HCT116 (cell line): ENCODE results near the gene USF2. TPM values are rescaled to one million over a fixed set of nuclear protein-coding genes. Genes with fewer than 3 reads are reported as not detected.
A peak's percentile ranks its signal among the peaks of the same experiment; 100 is the strongest.

Experiments used
- ATAC-seq: fragments of 200-7000 bp; cut with Tn5 transposase; 2 replicates; pipeline ENCODE4 v1.9.1; 2020; ENCODE audit warnings: mild to moderate bottlenecking, moderate library complexity
- BruUV-seq: library from RNA; stranded (reverse); fragments of 400-500 nt; replicated peaks from 2 replicates; lab custom pipeline; 2021; lab: Mats Ljungman, UMichigan
- CTCF ChIA-PET: fragments of 300-600 bp; sonication (Branson Sonifier 250); formaldehyde crosslinking; loops from one replicate; lab custom pipeline; 2021; ENCODE audit warnings: antibody characterized with exemption; lab: Charles Lee
- POLR2A ChIA-PET: fragments of 300-600, 350-600 bp; sonication (Branson Sonifier 250); formaldehyde crosslinking; loops from one replicate; lab custom pipeline; 2021; ENCODE audit warnings: antibody characterized with exemption; lab: Charles Lee
- RAD21 ChIA-PET, 2 experiments: fragments of 300-600 bp; sonication (Branson Sonifier 250); formaldehyde crosslinking; loops; one replicate each; lab custom pipeline; 2023; ENCODE audit warnings: low total read pairs in 2 of 2; ENCODE audit not compliant: uncharacterized antibody in 2 of 2, unreplicated experiment in 2 of 2, low non-redundant PET in 1 of 2; lab: Charles Lee
- DNase-seq: peaks from one replicate; pipeline ENCODE4 v3.0.0-alpha.2; 2010; ENCODE audit warnings: low read depth, low spot score
- H2AFZ ChIP-seq: fragments of 200-600 bp; shearing (Covaris generic), sonication (generic); 2 replicates; pipeline ENCODE4 v1.6.1; 2017; ENCODE audit warnings: low read depth, mixed run types, mixed read lengths, antibody characterized with exemption, low read length; ENCODE audit not compliant: poor library complexity, severe bottlenecking
- H3K27ac ChIP-seq: 2 replicates; pipeline ENCODE4 v1.5.1; 2012; ENCODE audit warnings: low read depth, low read length
- H3K27me3 ChIP-seq: fragments of 200-600 bp; sonication (generic); 2 replicates; pipeline ENCODE4 v1.6.1; 2016; ENCODE audit warnings: mixed run types, low read length, mixed read lengths; ENCODE audit not compliant: insufficient read depth
- H3K36me3 ChIP-seq, 2 experiments: fragments of 200-500 bp in 1 of 2; fragments of 200-600 bp in 1 of 2; sonication (Bioruptor generic) in 1 of 2; sonication (generic) in 1 of 2; 2 replicates each; pipeline versions ENCODE4 v1.5.1 to v1.6.1; 2014 to 2016; ENCODE audit warnings: low read length in 2 of 2, inconsistent platforms in 1 of 2, mixed read lengths in 1 of 2, mixed run types in 1 of 2; ENCODE audit not compliant: insufficient read depth in 2 of 2, control insufficient read depth in 1 of 2
- H3K4me1 ChIP-seq, 2 experiments: fragments of 200-600 bp in 1 of 2; sonication (generic) in 1 of 2; 2 replicates each; pipeline versions ENCODE4 v1.5.1 to v1.6.1; 2012 to 2017; ENCODE audit warnings: low read length in 2 of 2, inconsistent platforms in 1 of 2, mild to moderate bottlenecking in 1 of 2, mixed read lengths in 1 of 2, mixed run types in 1 of 2, moderate library complexity in 1 of 2; ENCODE audit not compliant: insufficient read depth in 2 of 2, control insufficient read depth in 1 of 2
- H3K4me2 ChIP-seq: fragments of 200-600 bp; sonication (generic); 2 replicates; pipeline ENCODE4 v1.6.1; 2017; ENCODE audit warnings: mixed run types, low read length, mixed read lengths
- H3K4me3 ChIP-seq, 2 experiments: fragments of 200-600 bp in 1 of 2; sonication (generic) in 1 of 2; replicated peaks in 1 of 2; 2 replicates each; pipeline ENCODE4 v1.5.1; 2011 to 2016; ENCODE audit warnings: low read length in 2 of 2, control low read depth in 1 of 2, low read depth in 1 of 2, mild to moderate bottlenecking in 1 of 2, mixed read lengths in 1 of 2, mixed run types in 1 of 2
- H3K79me2 ChIP-seq: fragments of 200-600 bp; sonication (generic); 2 replicates; pipeline ENCODE4 v1.6.1; 2017; ENCODE audit warnings: mild to moderate bottlenecking, mixed run types, low read length, moderate library complexity, mixed read lengths; ENCODE audit not compliant: insufficient read depth
- H3K9ac ChIP-seq: fragments of 200-600 bp; sonication (generic); 2 replicates; pipeline ENCODE4 v1.6.1; 2016; ENCODE audit warnings: low read length, mixed read lengths
- H3K9me2 ChIP-seq: fragments of 200-600 bp; sonication (generic), shearing (Covaris generic); 2 replicates; pipeline ENCODE4 v1.6.1; 2017; ENCODE audit warnings: mixed run types, mild to moderate bottlenecking, moderate library complexity; ENCODE audit not compliant: insufficient read depth
- H3K9me3 ChIP-seq, 2 experiments: fragments of 200-500 bp in 1 of 2; fragments of 200-600 bp in 1 of 2; sonication (Bioruptor generic) in 1 of 2; sonication (generic) in 1 of 2; 2 replicates each; pipeline ENCODE4 v1.6.1; 2014 to 2017; ENCODE audit warnings: low read length in 2 of 2, mixed read lengths in 2 of 2, inconsistent platforms in 1 of 2, low read depth in 1 of 2, mild to moderate bottlenecking in 1 of 2, mixed run types in 1 of 2, moderate library complexity in 1 of 2; ENCODE audit not compliant: control insufficient read depth in 1 of 2, insufficient read depth in 1 of 2
- H4K20me1 ChIP-seq: fragments of 200-600 bp; sonication (generic), shearing (Covaris generic); 2 replicates; pipeline ENCODE4 v1.6.1; 2017; ENCODE audit warnings: mixed run types, mild to moderate bottlenecking, moderate library complexity; ENCODE audit not compliant: insufficient read depth
- ATF3 ChIP-seq: IDR thresholded peaks from 2 replicates; pipeline ENCODE4 v1.6.1; 2012
- JUND ChIP-seq: IDR thresholded peaks from 2 replicates; pipeline ENCODE4 v1.6.1; 2012
- ZFX ChIP-seq: fragments of 450-650 bp; IDR thresholded peaks from 2 replicates; pipeline ENCODE4 v1.6.1; 2017
- intact Hi-C: fragments of 100-400 bp; cut with micrococcal nuclease; formaldehyde crosslinking; loops from 2 replicates; pipeline ENCODE4 v1.10.0; 2022
- total RNA-seq: library from RNA; stranded (reverse); gene quantifications from one replicate; pipeline ENCODE4 v1.2.1, GENCODE V29; 2021; ENCODE audit not compliant: unreplicated experiment
- TF ChIP-seq, protein P1 (sequence below): IDR thresholded peaks from 2 replicates; pipeline ENCODE4 v1.6.1; 2012; ENCODE audit warnings: low read depth
- TF ChIP-seq, protein P2 (sequence below): IDR thresholded peaks from 2 replicates; pipeline ENCODE4 v1.6.1; 2012
- TF ChIP-seq, protein P3 (sequence below), 3 experiments: fragments of 200-600 bp in 1 of 3; sonication (generic) in 1 of 3; IDR thresholded peaks in 2 of 3; conservative IDR thresholded peaks in 1 of 3; 2 replicates each; pipeline ENCODE4 v1.5.1; 2012 to 2017; ENCODE audit warnings: low read depth in 2 of 3, low read length in 2 of 3, antibody characterized with exemption in 1 of 3, borderline replicate concordance in 1 of 3, control low read depth in 1 of 3, mild to moderate bottlenecking in 1 of 3, mixed read lengths in 1 of 3, mixed run types in 1 of 3, moderate library complexity in 1 of 3; ENCODE audit not compliant: insufficient read depth in 1 of 3

The USF2 gene
- total RNA-seq, 1 experiment from 2014 or later, result 98.4 TPM

DNA sequence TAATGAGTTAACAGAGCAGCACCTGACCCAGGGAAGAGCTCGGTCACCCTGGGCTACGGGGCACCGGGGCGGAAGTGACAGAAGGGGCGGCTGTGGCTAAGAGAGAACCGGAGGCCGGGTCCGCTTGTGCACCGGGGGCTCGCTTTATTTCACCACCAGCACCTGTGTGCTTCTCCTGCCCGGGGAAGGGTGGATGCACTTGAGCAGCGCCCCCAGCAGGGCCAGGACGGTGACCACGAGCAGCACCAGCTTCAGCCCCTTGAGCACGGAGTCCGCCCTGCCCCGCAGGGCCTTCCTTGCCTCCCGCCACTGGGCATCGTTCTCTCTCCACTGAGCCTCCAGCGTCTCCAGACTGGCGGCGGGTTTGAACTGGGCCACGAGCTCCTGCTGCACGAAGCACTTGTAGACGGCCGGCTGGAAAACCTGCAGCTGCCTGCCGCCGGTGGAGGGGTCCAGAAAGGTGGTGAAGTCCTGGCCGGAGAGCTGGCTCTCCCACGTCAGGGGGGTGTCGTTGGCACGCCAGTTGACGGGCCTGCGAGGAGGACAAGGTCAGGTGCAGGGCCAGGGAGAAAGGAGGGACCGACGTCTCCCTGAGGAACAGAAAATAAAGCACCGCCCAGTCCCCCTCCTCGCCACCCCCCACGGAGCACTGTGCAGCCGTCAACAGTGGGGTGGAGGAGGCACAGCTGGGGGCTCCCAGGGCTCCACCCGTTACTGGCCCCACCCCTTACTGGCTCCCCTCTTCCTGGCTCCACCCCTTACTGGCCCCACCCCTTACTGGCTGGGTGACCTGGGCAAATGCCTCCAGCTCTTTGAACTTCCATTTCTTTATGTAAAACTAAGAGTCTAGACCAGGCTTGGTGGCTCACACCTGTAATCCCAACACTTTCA lies 43.8 kb upstream of the USF2 start:
- ATAC-seq, result peak; percentile 77
- no peaks in the 10 kb centered on the region for H3K79me2 ChIP-seq
- H3K27me3 ChIP-seq, result no peaks in the 10 kb centered on the region
- peaks cover 6 to 10% of the 10 kb centered on the region in 2 experiments; a peak in 3 of 4 replicates for H3K4me1 ChIP-seq
- H3K9me2 ChIP-seq, result no peaks in the 10 kb centered on the region
- no peak overlapping the region for H3K27ac ChIP-seq
- no TSS peak for BruUV-seq
- peak overlapping the region; percentile 35 for H2AFZ ChIP-seq
- H3K4me2 ChIP-seq, result 0 out of 2 replicates have a peak overlapping the region, but pooled peaks have one; percentile 14
- intact Hi-C loops, result no loop called here
- CTCF ChIA-PET, result no interaction called here
- H4K20me1 ChIP-seq, result no peaks in the 10 kb centered on the region
- POLR2A ChIA-PET, result no interaction called here
- no peak for TF ChIP-seq ZFX
- TF ChIP-seq ATF3, result no peak
- TF ChIP-seq, protein P1, sequence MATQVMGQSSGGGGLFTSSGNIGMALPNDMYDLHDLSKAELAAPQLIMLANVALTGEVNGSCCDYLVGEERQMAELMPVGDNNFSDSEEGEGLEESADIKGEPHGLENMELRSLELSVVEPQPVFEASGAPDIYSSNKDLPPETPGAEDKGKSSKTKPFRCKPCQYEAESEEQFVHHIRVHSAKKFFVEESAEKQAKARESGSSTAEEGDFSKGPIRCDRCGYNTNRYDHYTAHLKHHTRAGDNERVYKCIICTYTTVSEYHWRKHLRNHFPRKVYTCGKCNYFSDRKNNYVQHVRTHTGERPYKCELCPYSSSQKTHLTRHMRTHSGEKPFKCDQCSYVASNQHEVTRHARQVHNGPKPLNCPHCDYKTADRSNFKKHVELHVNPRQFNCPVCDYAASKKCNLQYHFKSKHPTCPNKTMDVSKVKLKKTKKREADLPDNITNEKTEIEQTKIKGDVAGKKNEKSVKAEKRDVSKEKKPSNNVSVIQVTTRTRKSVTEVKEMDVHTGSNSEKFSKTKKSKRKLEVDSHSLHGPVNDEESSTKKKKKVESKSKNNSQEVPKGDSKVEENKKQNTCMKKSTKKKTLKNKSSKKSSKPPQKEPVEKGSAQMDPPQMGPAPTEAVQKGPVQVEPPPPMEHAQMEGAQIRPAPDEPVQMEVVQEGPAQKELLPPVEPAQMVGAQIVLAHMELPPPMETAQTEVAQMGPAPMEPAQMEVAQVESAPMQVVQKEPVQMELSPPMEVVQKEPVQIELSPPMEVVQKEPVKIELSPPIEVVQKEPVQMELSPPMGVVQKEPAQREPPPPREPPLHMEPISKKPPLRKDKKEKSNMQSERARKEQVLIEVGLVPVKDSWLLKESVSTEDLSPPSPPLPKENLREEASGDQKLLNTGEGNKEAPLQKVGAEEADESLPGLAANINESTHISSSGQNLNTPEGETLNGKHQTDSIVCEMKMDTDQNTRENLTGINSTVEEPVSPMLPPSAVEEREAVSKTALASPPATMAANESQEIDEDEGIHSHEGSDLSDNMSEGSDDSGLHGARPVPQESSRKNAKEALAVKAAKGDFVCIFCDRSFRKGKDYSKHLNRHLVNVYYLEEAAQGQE, result no peak
- TF ChIP-seq JUND, result no peak
- TF ChIP-seq, protein P2, sequence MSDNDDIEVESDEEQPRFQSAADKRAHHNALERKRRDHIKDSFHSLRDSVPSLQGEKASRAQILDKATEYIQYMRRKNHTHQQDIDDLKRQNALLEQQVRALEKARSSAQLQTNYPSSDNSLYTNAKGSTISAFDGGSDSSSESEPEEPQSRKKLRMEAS, result no peak
- TF ChIP-seq, protein P3, sequence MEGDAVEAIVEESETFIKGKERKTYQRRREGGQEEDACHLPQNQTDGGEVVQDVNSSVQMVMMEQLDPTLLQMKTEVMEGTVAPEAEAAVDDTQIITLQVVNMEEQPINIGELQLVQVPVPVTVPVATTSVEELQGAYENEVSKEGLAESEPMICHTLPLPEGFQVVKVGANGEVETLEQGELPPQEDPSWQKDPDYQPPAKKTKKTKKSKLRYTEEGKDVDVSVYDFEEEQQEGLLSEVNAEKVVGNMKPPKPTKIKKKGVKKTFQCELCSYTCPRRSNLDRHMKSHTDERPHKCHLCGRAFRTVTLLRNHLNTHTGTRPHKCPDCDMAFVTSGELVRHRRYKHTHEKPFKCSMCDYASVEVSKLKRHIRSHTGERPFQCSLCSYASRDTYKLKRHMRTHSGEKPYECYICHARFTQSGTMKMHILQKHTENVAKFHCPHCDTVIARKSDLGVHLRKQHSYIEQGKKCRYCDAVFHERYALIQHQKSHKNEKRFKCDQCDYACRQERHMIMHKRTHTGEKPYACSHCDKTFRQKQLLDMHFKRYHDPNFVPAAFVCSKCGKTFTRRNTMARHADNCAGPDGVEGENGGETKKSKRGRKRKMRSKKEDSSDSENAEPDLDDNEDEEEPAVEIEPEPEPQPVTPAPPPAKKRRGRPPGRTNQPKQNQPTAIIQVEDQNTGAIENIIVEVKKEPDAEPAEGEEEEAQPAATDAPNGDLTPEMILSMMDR (IDR thresholded peaks at IDR 0.05 in 2 of 3, conservative IDR thresholded peaks at IDR 0.05 in 1 of 3; ENCODE audit: borderline replicate concordance in 1 of 3, insufficient read depth in 1 of 3, low read depth in 2 of 3, low read length in 2 of 3), result no peak; a peak in 1 of 6 replicates
- no peak for DNase-seq
- no peaks in the 10 kb centered on the region; a peak in 1 of 4 replicates for H3K9me3 ChIP-seq
- H3K4me3 ChIP-seq, result no peak overlapping the region
- no peak overlapping the region for H3K9ac ChIP-seq
- H3K36me3 ChIP-seq, result no peaks in the 10 kb centered on the region
- RAD21 ChIA-PET, result no interaction called here
